BE2C (cell line): ENCODE data around the gene GDF2.

Source experiments
- DNase-seq: peaks from one replicate; pipeline ENCODE4 v3.0.0-alpha.2; 2020
- H3K27me3 ChIP-seq: fragments of 250-450 bp; sonication (Bioruptor Pico); 2 replicates; pipeline ENCODE4 v1.5.1; 2020; ENCODE audit warnings: mild to moderate bottlenecking
- H3K36me3 ChIP-seq: fragments of 250-450 bp; sonication (Bioruptor Pico); 2 replicates; pipeline ENCODE4 v1.5.1; 2020; ENCODE audit warnings: mild to moderate bottlenecking
- H3K4me1 ChIP-seq: fragments of 250-450 bp; sonication (Bioruptor Pico); 2 replicates; pipeline ENCODE4 v1.5.1; 2020
- H3K4me3 ChIP-seq: 2 replicates; pipeline ENCODE4 v1.5.1; 2011; ENCODE audit warnings: low read depth, low read length
- H3K9me3 ChIP-seq: fragments of 250-450 bp; sonication (Bioruptor Pico); 2 replicates; pipeline ENCODE4 v1.5.1; 2020
- TF ChIP-seq, protein P1 (sequence below): IDR thresholded peaks from 2 replicates; pipeline ENCODE4 v1.5.1; 2012; ENCODE audit warnings: mild to moderate bottlenecking, low read depth, low read length

The GDF2 gene

DNA sequence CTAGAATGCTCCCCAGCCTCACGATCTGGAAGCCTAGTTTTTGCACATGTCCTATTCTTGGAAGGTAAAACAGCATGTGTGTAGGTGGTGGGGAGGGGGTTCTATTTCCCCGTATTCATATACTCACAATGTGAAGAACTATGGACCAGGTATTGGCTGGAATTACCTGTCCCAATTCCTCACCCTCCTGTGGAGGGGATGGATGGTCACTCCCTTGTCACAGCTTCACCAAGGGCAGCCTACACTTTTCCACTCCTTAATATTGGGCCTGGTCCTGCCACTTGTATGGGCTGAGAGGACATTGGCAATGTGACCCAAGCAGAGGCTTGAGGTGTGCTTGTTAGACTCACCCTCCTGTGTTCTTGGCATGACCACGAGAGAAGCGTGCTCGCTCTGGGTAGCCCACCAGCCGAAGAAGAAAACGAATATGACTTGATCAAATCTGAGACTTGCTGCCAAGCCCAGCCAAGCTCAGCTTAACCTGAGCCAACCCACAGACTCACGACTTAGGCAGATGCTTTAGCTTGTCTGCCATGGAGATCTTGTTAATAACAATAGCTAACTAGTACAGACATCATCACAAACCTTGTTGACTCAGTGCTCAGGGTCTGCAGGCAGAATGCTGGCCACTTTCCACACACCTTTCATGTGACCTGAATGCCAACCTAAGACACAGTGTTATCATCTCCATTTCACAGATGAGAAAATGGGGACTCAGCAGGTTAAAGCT is 44.6 kb downstream of the GDF2 start:
- Histone ChIP-seq H3K9me3 (no peaks in the 10 kb centered on the region), H3K4me3 (no peak overlapping the region), H3K4me1 (no peaks in the 10 kb centered on the region), H3K36me3 (no peaks in the 10 kb centered on the region), H3K27me3 (no peaks in the 10 kb centered on the region)
- no peak for DNase-seq
- TF ChIP-seq, protein P1, sequence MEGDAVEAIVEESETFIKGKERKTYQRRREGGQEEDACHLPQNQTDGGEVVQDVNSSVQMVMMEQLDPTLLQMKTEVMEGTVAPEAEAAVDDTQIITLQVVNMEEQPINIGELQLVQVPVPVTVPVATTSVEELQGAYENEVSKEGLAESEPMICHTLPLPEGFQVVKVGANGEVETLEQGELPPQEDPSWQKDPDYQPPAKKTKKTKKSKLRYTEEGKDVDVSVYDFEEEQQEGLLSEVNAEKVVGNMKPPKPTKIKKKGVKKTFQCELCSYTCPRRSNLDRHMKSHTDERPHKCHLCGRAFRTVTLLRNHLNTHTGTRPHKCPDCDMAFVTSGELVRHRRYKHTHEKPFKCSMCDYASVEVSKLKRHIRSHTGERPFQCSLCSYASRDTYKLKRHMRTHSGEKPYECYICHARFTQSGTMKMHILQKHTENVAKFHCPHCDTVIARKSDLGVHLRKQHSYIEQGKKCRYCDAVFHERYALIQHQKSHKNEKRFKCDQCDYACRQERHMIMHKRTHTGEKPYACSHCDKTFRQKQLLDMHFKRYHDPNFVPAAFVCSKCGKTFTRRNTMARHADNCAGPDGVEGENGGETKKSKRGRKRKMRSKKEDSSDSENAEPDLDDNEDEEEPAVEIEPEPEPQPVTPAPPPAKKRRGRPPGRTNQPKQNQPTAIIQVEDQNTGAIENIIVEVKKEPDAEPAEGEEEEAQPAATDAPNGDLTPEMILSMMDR = no peak

- Histone ChIP-seq H3K4me1 (no peaks in the 10 kb centered on the region), H3K9me3 (no peaks in the 10 kb centered on the region), H3K4me3 (no peak overlapping the region), H3K27me3 (no peaks in the 10 kb centered on the region), H3K36me3 (no peaks in the 10 kb centered on the region)
- no peak for DNase-seq
- TF ChIP-seq, protein P1 = no peak
Observed at GRCh38 chr10:47367646-47368045, 45.4 kb downstream of the GDF2 start.

DNA sequence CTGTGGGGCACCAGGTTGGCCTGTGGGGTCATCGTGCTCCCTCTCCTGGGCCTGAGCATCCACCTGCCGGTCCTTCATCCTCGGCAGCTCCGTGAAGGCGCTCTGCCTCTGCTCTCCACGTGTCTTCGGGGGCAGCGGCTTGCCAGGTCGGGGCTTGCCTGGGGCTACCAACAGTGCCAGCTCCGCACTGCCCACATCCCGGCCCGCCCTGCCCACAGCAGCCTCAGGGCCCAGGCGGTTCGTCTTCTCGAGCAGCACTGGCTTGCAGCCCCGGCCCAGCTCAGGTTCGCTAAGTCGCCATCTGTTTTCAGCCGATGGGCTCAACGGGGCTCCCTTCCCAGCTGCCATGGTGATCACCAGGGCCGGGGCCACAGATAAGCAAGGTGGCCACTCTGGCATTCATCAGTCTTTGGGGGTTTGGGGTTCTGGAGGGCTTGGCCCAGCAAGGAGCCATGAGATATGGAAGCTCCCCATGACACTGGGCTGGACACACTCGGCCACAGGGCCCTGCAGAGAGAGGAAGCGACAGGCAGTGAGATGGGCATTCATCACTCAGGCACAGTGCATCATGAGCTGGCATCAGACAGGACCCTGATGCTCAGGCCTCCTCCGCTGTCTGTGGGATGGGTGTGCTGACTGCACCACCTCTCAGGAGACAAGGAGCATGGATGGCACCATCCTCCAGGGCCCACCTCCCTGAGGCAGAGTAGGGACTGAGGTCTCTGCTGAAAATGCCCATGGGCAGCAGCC is 46.4 kb downstream of the GDF2 start:
- H3K4me1 ChIP-seq = no peaks in the 10 kb centered on the region
- H3K27me3 ChIP-seq = no peaks in the 10 kb centered on the region
- no peaks in the 10 kb centered on the region for H3K9me3 ChIP-seq
- DNase-seq = no peak
- H3K4me3 ChIP-seq = no peak overlapping the region
- H3K36me3 ChIP-seq = no peaks in the 10 kb centered on the region
- TF ChIP-seq, protein P1 = no peak

DNA sequence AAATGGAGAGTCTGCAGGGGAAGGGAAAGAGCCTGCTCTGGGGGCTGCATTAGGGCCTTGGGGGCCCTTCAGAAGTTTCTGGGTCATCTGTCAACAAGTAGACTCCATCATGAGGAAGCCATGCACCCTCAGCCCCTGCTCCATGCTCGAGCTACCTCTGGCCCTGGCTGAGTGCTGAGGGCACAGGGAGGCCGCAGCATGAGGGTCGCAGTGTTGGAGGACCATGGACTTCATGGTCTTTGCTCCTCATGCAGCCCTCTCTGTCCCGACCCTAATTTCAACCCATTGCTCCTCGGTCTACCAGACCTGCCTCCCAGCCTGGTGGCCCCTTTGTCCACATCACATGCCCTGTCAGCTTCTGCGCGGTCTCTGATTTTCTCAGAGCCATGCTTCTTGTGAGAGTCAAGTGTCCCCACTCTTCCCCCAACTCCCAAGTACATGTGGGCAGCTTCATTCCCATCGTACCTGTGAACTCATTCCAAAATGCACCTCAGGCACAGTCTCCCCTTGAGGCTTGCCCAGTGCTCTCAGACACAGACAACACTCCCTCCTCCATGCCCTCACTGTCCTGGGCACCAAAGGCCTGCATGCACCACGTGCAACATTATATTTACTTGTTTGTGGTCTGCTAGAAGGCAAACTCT is 47.1 kb downstream of the GDF2 start:
- no peaks in the 10 kb centered on the region for H3K36me3 ChIP-seq
- H3K27me3 ChIP-seq = no peaks in the 10 kb centered on the region
- no peaks in the 10 kb centered on the region for H3K9me3 ChIP-seq
- H3K4me1 ChIP-seq = no peaks in the 10 kb centered on the region
- TF ChIP-seq, protein P1 = no peak
- DNase-seq = no peak
- no peak overlapping the region for H3K4me3 ChIP-seq

- no peaks in the 10 kb centered on the region for H3K36me3 ChIP-seq
- H3K27me3 ChIP-seq = 0 out of 2 replicates have a peak, but pooled peaks cover 3% of the 10 kb centered on the region
- H3K4me1 ChIP-seq = no peaks in the 10 kb centered on the region
- no peaks in the 10 kb centered on the region for H3K9me3 ChIP-seq
- no peak for DNase-seq
- TF ChIP-seq, protein P1 = no peak
- H3K4me3 ChIP-seq = no peak overlapping the region
Observed at GRCh38 chr10:47370015-47370767, 47.9 kb downstream of the GDF2 start.
